Measurements from ENCODE around the gene TTPAL.

TTPAL gene

DNA sequence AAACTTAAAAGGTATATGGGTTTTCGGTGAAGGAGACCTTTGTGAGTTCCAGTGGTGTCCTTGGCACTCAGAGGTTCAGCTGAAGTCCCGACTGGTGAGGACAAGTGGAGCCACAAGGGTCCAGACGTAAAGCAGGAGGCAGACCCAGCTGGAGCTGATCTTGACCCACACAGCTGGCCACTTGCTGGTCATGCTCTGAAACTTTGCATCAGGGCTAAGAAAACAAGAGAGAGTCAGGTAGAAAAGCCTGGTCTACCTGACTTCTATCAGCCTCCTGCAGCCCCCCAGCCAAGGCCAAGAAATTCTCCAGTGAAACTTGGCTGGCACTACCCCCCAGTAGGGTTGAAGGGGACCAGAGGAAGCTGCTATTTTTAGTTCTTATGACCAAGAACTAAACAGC, 24.5 kb downstream of the TTPAL start:
- DNase-seq: no peak

DNA sequence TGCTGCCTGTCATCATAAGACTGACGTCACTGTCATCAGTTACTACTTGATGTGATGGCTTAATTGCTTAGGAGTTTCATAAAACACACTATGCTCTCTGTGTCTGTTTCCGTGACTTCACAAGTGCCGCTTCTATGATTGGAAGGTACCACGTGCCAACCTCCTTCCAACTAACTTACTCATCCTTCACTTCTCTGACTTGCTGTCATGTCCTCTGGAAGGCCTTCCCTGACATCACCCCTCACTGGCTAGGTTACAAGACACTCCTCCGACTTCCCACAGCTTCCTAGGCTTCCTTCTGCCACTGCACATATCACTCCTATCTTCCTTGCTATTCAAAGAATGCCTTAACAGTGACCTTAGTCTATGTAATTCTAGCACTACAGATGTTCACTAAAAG, 25.8 kb downstream of the TTPAL start:
- no peak for DNase-seq

DNA sequence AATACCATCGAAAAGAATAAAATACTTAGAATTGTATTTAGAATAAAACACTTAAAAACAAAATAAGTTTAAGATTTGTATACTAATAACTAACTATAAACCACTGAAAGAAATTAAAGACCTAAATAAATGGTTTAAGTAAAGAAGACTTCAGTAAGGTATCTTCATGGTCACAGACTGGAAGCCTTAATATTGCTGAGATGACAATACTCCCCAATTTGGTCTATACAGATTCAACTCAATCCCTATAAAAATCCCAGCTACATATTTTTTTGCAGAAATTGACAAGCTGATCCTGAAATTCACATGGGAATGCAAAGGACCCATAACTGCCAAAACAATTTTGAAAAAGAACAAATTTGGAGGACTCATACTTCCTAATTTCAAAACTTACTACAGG, 27.3 kb downstream of the TTPAL start:
- DNase-seq: no peak

DNA sequence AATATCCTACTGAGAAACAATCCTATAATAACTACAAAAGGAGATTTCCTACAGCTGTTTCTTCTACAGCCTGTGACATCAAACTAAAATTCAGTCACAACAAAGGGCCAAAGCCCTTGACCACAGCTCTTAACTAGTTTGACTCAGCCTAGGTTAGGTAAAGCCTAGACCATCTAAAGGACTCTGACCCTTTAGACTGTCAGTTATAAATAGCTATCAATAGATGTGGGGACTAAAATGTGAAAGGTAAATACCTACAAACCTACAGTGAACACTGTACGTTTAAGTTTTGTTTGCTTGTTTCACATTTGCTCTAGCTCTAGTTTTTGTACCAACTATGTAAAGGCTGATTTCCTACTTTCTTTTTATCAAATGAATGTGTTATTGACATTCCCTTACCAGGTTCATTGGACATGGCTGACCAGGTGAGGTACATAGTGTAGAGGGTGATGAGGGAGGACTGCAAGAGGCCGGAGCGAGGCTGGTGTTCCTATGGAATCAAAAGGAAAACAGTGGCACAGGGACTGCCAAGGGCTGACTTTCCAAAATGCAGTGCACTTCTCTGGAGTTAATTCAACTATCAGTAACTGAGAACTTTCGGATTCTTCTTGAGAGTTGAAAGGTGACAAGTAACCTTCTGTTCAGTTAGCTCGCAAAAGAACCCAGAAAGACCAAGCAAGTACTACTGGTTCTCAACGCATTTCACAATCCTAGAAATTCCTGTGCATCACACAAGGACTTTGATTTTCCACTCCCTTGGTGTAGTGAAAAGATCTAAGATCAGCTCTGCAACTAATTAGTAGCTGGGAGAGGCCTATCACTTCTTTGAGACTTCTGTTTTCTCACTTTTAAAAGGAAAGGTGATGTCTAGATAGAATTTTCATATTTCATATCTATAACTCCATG, 29.0 kb downstream of the TTPAL start:
- no peak for DNase-seq

DNA sequence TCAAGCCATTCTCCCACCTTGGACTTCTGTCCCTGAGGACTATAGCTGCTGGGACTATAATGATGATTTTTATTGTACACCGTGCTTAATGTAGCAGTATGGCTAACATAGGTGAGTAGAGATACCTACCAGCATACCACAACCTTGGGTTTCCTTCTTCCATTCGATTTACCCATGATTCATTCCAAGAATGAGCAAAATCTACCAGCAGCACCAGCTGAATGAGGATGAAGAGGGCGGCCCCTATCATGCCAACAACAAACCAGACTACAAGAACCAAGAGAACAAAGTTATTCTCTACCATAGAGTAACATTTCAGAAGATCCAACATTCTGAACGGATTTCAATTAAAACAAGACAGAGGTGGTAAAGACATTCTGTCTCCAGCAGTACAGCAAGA, 34.1 kb downstream of the TTPAL start:
- no peak for DNase-seq

DNA sequence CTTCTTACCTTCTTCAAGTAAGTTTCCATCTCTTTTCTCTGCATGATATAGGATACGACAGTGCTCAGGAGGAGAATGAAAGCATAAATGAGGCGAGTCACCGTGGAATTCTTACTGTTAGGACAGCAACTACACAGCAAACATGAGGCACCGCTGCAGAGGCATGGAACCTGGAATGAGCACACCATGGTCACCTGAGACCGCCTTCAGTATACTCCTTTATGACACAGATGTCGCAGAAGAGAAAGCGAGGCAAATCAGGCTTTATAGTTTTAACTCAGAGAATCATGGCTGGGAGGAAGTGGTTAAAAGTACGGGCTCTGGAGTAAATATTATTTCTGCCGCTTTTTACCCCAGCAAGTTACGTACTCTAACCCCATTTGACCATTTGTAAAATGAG, 38.2 kb downstream of the TTPAL start:
- DNase-seq: no peak

DNA sequence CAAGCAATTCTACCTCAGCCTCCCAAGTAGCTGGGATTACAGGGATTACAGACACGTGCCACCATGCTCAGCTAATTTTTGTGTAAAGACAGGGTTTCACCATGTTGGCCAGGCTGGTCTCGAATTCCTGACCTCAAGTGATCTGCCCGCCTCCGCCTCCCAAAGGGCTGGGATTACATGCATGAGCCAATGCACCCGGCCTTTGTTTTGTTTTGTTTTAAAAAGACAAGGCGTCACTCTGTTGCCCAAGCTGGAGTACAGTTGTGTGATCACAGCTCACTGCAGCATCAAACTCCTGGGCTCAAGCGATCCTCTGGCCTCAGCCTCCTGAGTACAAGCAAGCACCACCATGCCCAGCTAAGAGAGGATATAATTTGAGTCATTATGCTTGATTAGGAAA, 40.8 kb downstream of the TTPAL start:
- DNase-seq: no peak

DNA sequence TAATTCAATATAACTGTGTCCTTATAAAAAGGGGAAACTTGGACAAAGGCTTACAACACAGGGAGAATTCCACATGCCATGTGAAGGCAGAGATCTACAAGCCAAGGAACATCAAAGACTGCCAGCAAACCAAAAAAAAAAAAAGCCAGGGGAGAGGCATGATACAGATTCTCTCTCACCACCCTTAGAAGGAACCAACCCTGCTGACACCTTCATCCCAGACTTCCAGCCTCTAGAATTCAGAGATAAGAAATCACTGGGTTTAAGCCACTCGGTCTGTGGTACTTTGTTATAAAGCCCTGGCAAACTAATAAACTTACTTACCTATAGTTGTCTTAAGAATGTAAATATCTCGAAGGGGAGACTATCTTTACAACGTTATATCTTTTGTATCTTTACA, 41.8 kb downstream of the TTPAL start:
- no peak for DNase-seq

DNA sequence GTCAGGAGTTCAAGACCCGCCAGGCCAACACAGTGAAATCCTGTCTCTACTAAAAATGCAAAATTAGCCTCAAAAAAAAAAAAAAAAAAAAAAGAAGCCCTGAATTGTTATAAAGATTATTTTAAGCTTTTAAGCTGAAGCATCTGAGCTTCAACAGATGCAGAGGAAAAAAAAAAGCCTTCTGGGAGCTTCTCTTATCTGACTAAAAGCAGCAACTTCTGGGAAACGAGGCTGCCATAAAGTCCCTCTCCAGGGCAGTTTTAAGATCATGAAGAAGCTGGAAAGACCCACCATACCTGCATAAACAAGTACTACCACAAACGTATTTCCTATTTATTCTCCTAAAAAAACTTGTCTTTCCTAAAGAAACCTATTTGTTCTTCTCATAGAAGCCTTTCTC, 42.6 kb downstream of the TTPAL start:
- no peak for DNase-seq

GRCh38 chr20:44520881-44521280, 45.2 kb downstream of the TTPAL start:
- DNase-seq: no peak

DNA sequence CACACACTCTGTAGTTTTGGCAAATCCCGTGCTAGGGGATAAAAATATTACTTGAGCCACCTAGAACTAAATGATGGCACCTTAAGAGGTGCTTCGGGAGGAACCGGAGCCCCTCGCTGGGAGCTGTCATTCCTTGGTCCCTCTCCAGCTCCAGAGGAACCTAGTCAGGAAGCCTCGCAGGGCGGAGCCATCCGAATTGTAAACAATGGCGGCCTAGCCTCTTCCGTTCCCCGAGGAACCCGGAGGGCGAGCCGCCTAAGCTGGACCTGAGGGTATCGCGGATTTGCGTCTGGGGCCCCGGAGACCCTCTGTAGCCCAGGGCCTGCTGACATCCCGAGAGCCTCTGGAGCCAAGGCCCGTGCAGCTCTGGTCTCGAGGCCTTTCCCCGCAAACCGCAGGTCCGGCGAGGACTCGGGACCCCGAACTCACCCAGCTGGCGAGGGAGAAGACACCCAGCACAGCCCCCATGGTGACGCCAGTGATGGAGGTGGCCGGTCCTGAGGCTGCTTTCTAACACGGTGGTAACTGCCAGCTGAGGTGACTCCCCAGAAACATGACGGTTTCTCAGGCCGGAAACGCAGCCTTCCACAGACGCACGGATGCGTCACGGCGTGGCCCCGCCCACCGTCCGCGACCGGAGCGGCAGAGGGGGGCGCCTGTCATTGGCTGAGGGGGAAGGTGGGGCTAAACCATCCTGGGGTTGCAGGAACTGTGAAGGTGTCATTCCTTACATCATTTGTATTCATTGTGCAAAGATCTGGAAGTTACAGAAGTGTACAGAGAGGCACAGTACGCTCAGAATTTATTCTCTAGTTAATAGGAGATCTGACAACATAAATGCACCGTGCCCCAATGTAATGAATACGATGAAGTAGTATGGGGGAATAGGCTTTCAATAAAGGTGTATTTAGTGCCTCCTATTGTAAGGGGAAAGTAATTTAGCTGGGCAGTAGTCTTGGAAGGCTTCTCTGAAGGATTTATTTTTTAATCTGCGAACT, 46.1 kb downstream of the TTPAL start, which contains the start of gene SERINC3:
Gene SERINC3, minus strand, starts transcription at position 587 of the 998 bp plus-strand sequence. Its CDS starts 119 bp downstream, at position 468.
- DNase-seq: peak; percentile 90 to 91

- no peak for DNase-seq
Observed at GRCh38 chr20:44522841-44523240, 47.2 kb downstream of the TTPAL start.

- DNase-seq: no peak
Observed at GRCh38 chr20:44523746-44524145, 48.1 kb downstream of the TTPAL start.

- no peak for DNase-seq
Observed at GRCh38 chr20:44526129-44526528, 50.5 kb downstream of the TTPAL start.

GRCh38 chr20:44527716-44528199, 52.1 kb downstream of the TTPAL start:
- no peak for DNase-seq

GRCh38 chr20:44528309-44528708, 52.6 kb downstream of the TTPAL start:
- DNase-seq: no peak

- DNase-seq: no peak
Observed at GRCh38 chr20:44532259-44532980, 56.7 kb downstream of the TTPAL start.

DNA sequence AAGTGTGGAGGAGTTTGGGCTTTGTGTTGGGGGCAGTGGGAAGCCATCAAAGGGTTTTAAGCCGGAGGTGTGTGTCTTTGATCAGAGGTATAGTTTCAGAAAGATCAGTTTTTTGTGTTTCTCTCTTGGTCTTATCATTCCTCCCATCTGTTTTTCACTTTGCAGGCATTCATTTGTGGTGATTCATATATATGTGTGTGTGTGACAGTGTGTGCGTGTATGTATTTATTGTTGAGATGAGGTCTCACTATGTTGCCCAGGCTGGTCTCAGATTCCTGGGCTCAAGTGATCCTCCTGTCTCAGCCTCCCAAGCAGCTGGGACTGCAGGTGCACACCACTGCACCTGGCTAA, 57.3 kb downstream of the TTPAL start:
- no peak for DNase-seq

GRCh38 chr20:44533928-44534327, 58.3 kb downstream of the TTPAL start:
- no peak for DNase-seq

DNA sequence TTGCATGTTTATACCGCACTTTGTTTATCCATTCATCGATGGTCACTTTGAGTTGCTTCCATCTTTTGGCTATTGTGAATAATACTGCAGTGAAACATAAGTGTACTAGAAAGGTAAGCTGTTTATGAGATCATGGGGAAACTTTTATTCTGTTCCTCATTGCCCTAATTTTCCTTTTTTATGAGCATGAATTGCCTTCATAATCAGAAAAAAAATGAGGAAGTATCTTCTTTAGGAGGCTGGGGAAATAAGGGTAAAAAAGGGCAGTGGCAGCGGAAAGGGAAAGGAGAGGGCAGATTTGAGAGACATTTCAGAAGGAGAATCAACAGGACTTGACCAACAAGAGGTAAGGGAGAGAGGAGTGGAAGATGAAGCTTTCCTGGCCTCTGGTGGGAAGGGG, 60.5 kb downstream of the TTPAL start:
- no peak for DNase-seq

- DNase-seq: peak in 1 of 2 donors; percentile 22
Observed at GRCh38 chr20:44537993-44538392, 62.3 kb downstream of the TTPAL start.

GRCh38 chr20:44540834-44541233, 65.2 kb downstream of the TTPAL start:
- no peak for DNase-seq

DNA sequence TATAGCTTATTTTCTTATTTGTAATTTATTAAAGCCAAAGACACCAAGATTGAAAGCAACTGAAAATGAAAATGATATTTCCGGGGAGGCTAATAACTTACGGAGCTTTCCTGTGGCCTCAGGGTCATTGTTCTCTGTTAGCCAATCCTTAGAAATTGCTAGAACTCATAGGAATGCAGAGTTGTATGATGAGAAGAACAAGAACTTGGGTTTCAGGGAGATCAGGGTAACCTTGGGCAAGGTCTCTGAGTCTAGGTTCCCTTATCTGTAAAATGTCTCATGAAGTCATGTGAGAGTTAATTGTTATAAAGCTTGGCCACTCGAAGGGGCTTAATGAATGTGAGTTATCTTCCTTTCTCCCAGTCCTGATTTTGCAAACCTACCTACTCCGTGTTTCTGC, 66.3 kb downstream of the TTPAL start:
- DNase-seq: no peak

Measured in hippocampal formation (tissue), 2 donors.